DMS153 treated with DMSO at 0.1 percent for 48 hours (cell line): ENCODE data around the gene PPP1R7.
"Not testable (repeated sequence)": the region's sequence is repeated elsewhere in the genome, so short reads cannot be mapped to it uniquely, and the experiment has no call there.

Source experiments
- DNase-seq: peaks from one replicate; lab custom pipeline; 2025; ENCODE audit not compliant: unreplicated experiment; lab: John Stamatoyannopoulos, UW

Gene PPP1R7

GRCh38 chr2:241149925-241150659 is at the start of gene PPP1R7:
TSS of gene PPP1R7 (plus strand) at chr2:241150467. CDS start at chr2:241150496, 29 bp downstream.
- DNase-seq, result peak; percentile 90

GRCh38 chr2:241102239-241102803 is 47.9 kb upstream of the PPP1R7 start, which contains the start of gene MTERF4:
TSS of gene MTERF4 (minus strand) at chr2:241102287. CDS start at chr2:241102273, 14 bp downstream.
- DNase-seq, result peak; percentile 36

- no peak for DNase-seq
These were observed 47.1 kb upstream of the PPP1R7 start for GRCh38 chr2:241103176-241103595.

- not testable (repeated sequence) for DNase-seq
These were observed 45.7 kb upstream of the PPP1R7 start for GRCh38 chr2:241104611-241105010.

- DNase-seq, result no peak
These were observed 44.6 kb upstream of the PPP1R7 start for GRCh38 chr2:241105641-241106040.

GRCh38 chr2:241107031-241107783 is 43.1 kb upstream of the PPP1R7 start:
- no peak for DNase-seq

GRCh38 chr2:241108271-241109209 is 41.7 kb upstream of the PPP1R7 start:
- no peak for DNase-seq

- no peak for DNase-seq
These were observed 40.8 kb upstream of the PPP1R7 start for GRCh38 chr2:241109210-241110088.

GRCh38 chr2:241110089-241110606 is 40.1 kb upstream of the PPP1R7 start:
- DNase-seq, result no peak

GRCh38 chr2:241110607-241111439 is 39.4 kb upstream of the PPP1R7 start:
- no peak for DNase-seq

GRCh38 chr2:241111440-241111805 is 38.8 kb upstream of the PPP1R7 start:
- no peak for DNase-seq

- DNase-seq, result no peak
These were observed 38.2 kb upstream of the PPP1R7 start for GRCh38 chr2:241112046-241112445.

- DNase-seq, result no peak
These were observed 37.7 kb upstream of the PPP1R7 start for GRCh38 chr2:241112592-241112991.

- DNase-seq, result no peak
These were observed 35.4 kb upstream of the PPP1R7 start for GRCh38 chr2:241114836-241115235.

GRCh38 chr2:241115361-241115760 is 34.9 kb upstream of the PPP1R7 start:
- no peak for DNase-seq

- no peak for DNase-seq
These were observed 33.4 kb upstream of the PPP1R7 start for GRCh38 chr2:241116606-241117560.

- no peak for DNase-seq
These were observed 31.3 kb upstream of the PPP1R7 start for GRCh38 chr2:241118737-241119505.
